Gastrocnemius medialis (tissue), 4 donors: ENCODE results near the gene LSAMP. TPM values are rescaled to one million over a fixed set of nuclear protein-coding genes. Genes with fewer than 3 reads are reported as not detected.

Experiments used
- ATAC-seq, 2 donors: fragments of 150-250 bp; one replicate each; pipeline ENCODE4 v1.9.1; 2016
- DNase-seq, 2 donors: peaks; one replicate each; pipeline ENCODE4 v3.0.0-alpha.2; 2019
- H3K27ac ChIP-seq, 4 donors: fragments of 200-600 bp; sonication (generic); 1 replicate in 1 of 4; 2 replicates in 3 of 4; pipeline ENCODE4 v1.5.1; 2016 to 2018; ENCODE audit warnings: mild to moderate bottlenecking in 2 of 4, moderate library complexity in 1 of 4
- H3K27me3 ChIP-seq, 3 donors: fragments of 200-600 bp; sonication (generic) in 2 of 3; 1 replicate in 1 of 3; 2 replicates in 2 of 3; pipeline versions ENCODE4 v1.5.1 to v1.6.0; 2016 to 2019; ENCODE audit warnings: mild to moderate bottlenecking in 1 of 3, moderate library complexity in 1 of 3
- H3K36me3 ChIP-seq, 2 donors: fragments of 200-600 bp; sonication (generic) in 1 of 2; one replicate each; pipeline ENCODE4 v1.5.1; 2017 to 2018
- H3K4me1 ChIP-seq, 2 donors: fragments of 200-600 bp; sonication (generic) in 1 of 2; one replicate each; pipeline ENCODE4 v1.5.1; 2016 to 2017; ENCODE audit warnings: mild to moderate bottlenecking in 2 of 2
- H3K4me3 ChIP-seq, 4 donors: fragments of 200-600 bp; sonication (generic) in 3 of 4; 1 replicate in 1 of 4; 2 replicates in 3 of 4; pipeline ENCODE4 v1.5.1; 2016 to 2019; ENCODE audit warnings: mild to moderate bottlenecking in 2 of 4
- H3K9me3 ChIP-seq, 3 donors: fragments of 200-600 bp; sonication (generic) in 2 of 3; 1 replicate in 1 of 3; 2 replicates in 2 of 3; pipeline ENCODE4 v1.5.1; 2016 to 2019
- POLR2A ChIP-seq, 2 donors: fragments of 450-650 bp; IDR thresholded peaks; one replicate each; pipeline ENCODE4 v1.6.1; 2017; ENCODE audit warnings: antibody characterized with exemption in 2 of 2, mild to moderate bottlenecking in 2 of 2, moderate library complexity in 2 of 2
- in situ Hi-C, 4 donors: fragments of 200-750 bp; cut with MboI; loops; one replicate each; pipeline versions ENCODE4 v1.15.0 to v1.8.0; 2017; ENCODE audit warnings: low sequenced_read_pairs in 4 of 4
- intact Hi-C: fragments of 100-400 bp; cut with DNase I; formaldehyde crosslinking; loops from one replicate; pipeline ENCODE4 v1.15.1; 2023; ENCODE audit warnings: low total_unique reads
- total RNA-seq, 4 donors: library from RNA; depleted of rRNA; stranded (reverse); fragments of >200 nt; gene quantifications; one replicate each; pipeline versions ENCODE4 v1.1.0 to v1.2.3, GENCODE V29; 2016
- TF ChIP-seq, protein P1 (sequence below), 5 experiments: fragments of 450-650 bp in 3 of 5; fragments of 200-600 bp in 2 of 5; sonication (generic) in 2 of 5; IDR thresholded peaks in 4 of 5; conservative IDR thresholded peaks in 1 of 5; 1 replicate in 4 of 5; 2 replicates in 1 of 5; pipeline ENCODE4 v1.5.1; 2016 to 2019; ENCODE audit warnings: antibody characterized with exemption in 5 of 5, mild to moderate bottlenecking in 3 of 5, moderate library complexity in 3 of 5

Gene LSAMP
- total RNA-seq, result under 1 TPM in 2 of 4 donors, not detected in 2; 0.07 to 0.10 TPM

DNA sequence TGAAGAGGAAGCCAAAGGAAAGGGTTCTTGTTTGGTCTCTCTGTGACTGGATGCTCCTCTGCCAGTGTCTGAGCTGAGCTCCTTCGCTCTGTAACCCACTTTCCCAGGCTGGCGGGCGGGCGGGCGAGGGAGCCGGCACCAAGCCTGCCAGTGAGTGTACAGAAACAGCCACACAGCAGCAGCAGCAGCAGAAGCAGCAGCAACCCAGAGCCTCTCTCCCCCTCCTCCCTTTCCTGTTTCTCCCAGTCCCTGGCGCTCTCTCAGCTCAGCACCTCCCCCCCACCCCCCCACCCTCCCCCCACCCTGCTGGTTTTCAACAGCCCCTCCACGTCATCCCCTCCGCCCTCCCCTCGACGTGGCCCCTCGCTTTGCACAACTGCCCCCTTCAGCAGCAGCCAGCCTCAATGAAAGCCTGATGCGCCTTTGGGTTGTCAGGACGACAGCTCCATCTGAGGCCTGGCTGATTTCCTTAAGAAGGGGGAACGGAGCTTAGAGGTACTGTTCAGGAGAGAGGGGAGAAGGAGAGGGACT is at the start of gene LSAMP:
Gene LSAMP, minus strand, starts transcription at position 177 of the 531 bp plus-strand sequence.
- Histone ChIP-seq H3K27ac (no peak within 1 kb of the TSS), H3K36me3 (no peaks in the 10 kb centered on the region), H3K4me3 (no peak within 1 kb of the TSS), H3K27me3 (peaks cover 0 to 6% (median 0%) of the 10 kb centered on the region in 3 donors), H3K9me3 (no peaks in the 10 kb centered on the region), H3K4me1 (no peaks in the 10 kb centered on the region)
- intact Hi-C loops (no loop called here), in situ Hi-C loops (no loop called here)
- TF ChIP-seq, protein P1, sequence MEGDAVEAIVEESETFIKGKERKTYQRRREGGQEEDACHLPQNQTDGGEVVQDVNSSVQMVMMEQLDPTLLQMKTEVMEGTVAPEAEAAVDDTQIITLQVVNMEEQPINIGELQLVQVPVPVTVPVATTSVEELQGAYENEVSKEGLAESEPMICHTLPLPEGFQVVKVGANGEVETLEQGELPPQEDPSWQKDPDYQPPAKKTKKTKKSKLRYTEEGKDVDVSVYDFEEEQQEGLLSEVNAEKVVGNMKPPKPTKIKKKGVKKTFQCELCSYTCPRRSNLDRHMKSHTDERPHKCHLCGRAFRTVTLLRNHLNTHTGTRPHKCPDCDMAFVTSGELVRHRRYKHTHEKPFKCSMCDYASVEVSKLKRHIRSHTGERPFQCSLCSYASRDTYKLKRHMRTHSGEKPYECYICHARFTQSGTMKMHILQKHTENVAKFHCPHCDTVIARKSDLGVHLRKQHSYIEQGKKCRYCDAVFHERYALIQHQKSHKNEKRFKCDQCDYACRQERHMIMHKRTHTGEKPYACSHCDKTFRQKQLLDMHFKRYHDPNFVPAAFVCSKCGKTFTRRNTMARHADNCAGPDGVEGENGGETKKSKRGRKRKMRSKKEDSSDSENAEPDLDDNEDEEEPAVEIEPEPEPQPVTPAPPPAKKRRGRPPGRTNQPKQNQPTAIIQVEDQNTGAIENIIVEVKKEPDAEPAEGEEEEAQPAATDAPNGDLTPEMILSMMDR (IDR thresholded peaks at IDR 0.05 in 4 of 5, conservative IDR thresholded peaks at IDR 0.05 in 1 of 5), result no peak
- TF ChIP-seq POLR2A (IDR thresholded peaks at IDR 0.05), result no peak
- no peak for DNase-seq
- ATAC-seq, result no peak

DNA sequence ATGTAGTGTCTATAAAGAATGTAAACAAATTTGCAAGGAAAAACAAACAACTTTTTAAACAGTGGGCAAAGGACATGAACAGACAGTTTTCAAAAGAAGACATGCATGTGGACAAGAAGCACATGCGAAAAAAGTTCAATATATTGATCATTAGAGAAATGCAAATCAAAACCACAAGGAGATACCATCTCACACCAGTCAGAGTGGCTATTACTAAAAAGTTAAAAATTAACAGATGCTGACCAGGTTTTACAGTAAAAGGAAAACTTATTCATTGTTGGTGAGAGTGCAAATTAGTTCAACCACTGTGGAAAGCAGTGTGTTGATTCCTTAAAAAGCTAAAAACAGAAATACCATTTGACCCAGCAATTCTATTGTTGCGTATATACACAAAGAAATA is 47.1 kb upstream of the LSAMP start:
- Histone ChIP-seq H3K27me3 (no peaks in the 10 kb centered on the region), H3K36me3 (no peaks in the 10 kb centered on the region), H3K27ac (no peak overlapping the region), H3K9me3 (no peaks in the 10 kb centered on the region), H3K4me3 (no peak overlapping the region), H3K4me1 (no peaks in the 10 kb centered on the region)
- intact Hi-C loops (no loop called here), in situ Hi-C loops (no loop called here)
- no peak for DNase-seq
- no peak for ATAC-seq
- TF ChIP-seq POLR2A (IDR thresholded peaks at IDR 0.05), result no peak
- TF ChIP-seq, protein P1 (IDR thresholded peaks at IDR 0.05 in 4 of 5, conservative IDR thresholded peaks at IDR 0.05 in 1 of 5), result no peak

GRCh38 chr3:116483135-116483534 is 37.8 kb upstream of the LSAMP start:
- Histone ChIP-seq H3K27ac (no peak overlapping the region), H3K36me3 (no peaks in the 10 kb centered on the region), H3K9me3 (no peaks in the 10 kb centered on the region), H3K4me1 (no peaks in the 10 kb centered on the region), H3K4me3 (no peak overlapping the region), H3K27me3 (no peaks in the 10 kb centered on the region)
- in situ Hi-C loops, result no loop called here
- intact Hi-C loops, result no loop called here
- no peak for TF ChIP-seq POLR2A (IDR thresholded peaks at IDR 0.05)
- TF ChIP-seq, protein P1 (IDR thresholded peaks at IDR 0.05 in 4 of 5, conservative IDR thresholded peaks at IDR 0.05 in 1 of 5), result no peak
- DNase-seq, result no peak
- no peak for ATAC-seq

GRCh38 chr3:116476691-116477090 is 31.4 kb upstream of the LSAMP start:
- H3K27me3 ChIP-seq, result no peaks in the 10 kb centered on the region
- no peak for ATAC-seq
- no peak overlapping the region for H3K4me3 ChIP-seq
- in situ Hi-C loops, result no loop called here
- TF ChIP-seq, protein P1 (IDR thresholded peaks at IDR 0.05 in 4 of 5, conservative IDR thresholded peaks at IDR 0.05 in 1 of 5), result no peak
- no peak for TF ChIP-seq POLR2A (IDR thresholded peaks at IDR 0.05)
- H3K9me3 ChIP-seq, result no peaks in the 10 kb centered on the region
- intact Hi-C loops, result no loop called here
- H3K27ac ChIP-seq, result no peak overlapping the region
- no peaks in the 10 kb centered on the region for H3K36me3 ChIP-seq
- H3K4me1 ChIP-seq, result no peaks in the 10 kb centered on the region
- no peak for DNase-seq

GRCh38 chr3:116474801-116475200 is 29.5 kb upstream of the LSAMP start:
- H3K36me3 ChIP-seq, result no peaks in the 10 kb centered on the region
- TF ChIP-seq, protein P1 (IDR thresholded peaks at IDR 0.05 in 4 of 5, conservative IDR thresholded peaks at IDR 0.05 in 1 of 5), result no peak
- TF ChIP-seq POLR2A (IDR thresholded peaks at IDR 0.05), result no peak
- H3K27ac ChIP-seq, result no peak overlapping the region
- no peaks in the 10 kb centered on the region for H3K9me3 ChIP-seq
- H3K4me1 ChIP-seq, result no peaks in the 10 kb centered on the region
- in situ Hi-C loops, result no loop called here
- intact Hi-C loops, result no loop called here
- H3K4me3 ChIP-seq, result no peak overlapping the region
- DNase-seq (no peak), ATAC-seq (no peak)
- no peaks in the 10 kb centered on the region for H3K27me3 ChIP-seq
